ENCODE data around the gene URM1. TPM values are rescaled to one million over a fixed set of nuclear protein-coding genes. Genes with fewer than 3 reads are reported as not detected.

URM1 gene
- total RNA-seq, 3 donors from 2014 or later, result 49.3 to 57.9 (median 51.8) TPM

DNA sequence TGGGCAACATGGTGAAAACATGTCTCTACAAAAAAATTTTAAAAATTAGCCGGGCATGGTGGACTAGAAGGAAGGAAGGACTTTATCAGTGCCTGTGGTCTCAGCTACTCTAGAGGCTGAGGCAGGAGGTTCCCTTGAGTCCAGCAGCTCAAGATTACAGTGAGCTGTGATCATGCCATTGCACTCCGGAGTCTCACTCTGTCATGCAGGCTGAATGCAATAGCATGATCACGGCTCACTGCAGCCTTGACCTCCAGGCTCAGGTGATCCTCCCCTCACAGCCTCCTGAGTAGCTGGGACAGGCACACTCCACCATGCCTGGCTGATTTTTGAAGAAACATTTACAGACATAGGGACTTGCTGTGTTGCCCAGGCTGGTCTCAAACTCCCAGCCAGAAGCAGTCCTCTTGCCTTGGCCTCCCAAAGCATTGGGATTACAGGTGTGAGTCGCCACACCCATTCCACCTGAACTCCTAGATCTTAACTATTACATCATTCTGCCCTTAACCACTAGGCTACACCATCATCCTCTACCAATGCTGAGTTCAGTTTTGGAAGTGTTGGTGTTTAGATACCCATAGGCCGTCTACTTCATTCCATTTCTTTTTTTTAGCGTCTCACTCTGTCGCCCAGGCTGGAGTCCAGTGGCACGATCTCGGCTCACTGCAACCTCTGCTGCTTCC lies 2.0 kb upstream of the URM1 start:
- ATAC-seq, result no peak
- Histone ChIP-seq H3K4me1 (ENCODE audit: low read depth) (peaks cover 20% of the 10 kb centered on the region), H3K4me3 (no peak overlapping the region), H3K36me3 (ENCODE audit: low read depth) (no peaks in the 10 kb centered on the region), H3K9me3 (no peaks in the 10 kb centered on the region)
- no peak for DNase-seq
- TF ChIP-seq, protein P1, sequence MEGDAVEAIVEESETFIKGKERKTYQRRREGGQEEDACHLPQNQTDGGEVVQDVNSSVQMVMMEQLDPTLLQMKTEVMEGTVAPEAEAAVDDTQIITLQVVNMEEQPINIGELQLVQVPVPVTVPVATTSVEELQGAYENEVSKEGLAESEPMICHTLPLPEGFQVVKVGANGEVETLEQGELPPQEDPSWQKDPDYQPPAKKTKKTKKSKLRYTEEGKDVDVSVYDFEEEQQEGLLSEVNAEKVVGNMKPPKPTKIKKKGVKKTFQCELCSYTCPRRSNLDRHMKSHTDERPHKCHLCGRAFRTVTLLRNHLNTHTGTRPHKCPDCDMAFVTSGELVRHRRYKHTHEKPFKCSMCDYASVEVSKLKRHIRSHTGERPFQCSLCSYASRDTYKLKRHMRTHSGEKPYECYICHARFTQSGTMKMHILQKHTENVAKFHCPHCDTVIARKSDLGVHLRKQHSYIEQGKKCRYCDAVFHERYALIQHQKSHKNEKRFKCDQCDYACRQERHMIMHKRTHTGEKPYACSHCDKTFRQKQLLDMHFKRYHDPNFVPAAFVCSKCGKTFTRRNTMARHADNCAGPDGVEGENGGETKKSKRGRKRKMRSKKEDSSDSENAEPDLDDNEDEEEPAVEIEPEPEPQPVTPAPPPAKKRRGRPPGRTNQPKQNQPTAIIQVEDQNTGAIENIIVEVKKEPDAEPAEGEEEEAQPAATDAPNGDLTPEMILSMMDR (IDR thresholded peaks at IDR 0.05), result no peak
- intact Hi-C loops (cut with DNase I, micrococcal nuclease), result no loop called here

DNA sequence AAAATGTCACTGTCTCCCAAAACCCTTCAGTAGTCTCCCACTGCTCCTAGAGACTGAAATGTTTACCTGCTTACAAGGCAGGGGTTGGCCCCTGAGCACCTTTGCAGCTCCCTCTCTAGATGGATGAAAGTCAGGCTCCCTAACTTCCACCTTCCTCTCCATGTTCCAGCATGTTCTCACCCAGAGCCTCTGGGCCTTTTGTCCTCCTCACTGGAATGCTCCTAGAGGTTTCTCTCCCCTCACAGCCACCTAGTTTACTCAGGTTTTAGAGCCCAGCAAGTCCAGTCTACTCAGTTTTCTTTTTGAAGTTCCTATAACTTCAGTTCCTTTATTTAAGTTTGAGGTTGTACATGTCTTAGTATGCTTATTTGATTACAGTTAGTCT lies 815 bp upstream of the URM1 start:
- Histone ChIP-seq H3K4me1 (ENCODE audit: low read depth) (peaks cover 14% of the 10 kb centered on the region), H3K9me3 (no peaks in the 10 kb centered on the region), H3K4me3 (no peak overlapping the region), H3K36me3 (ENCODE audit: low read depth) (no peaks in the 10 kb centered on the region)
- TF ChIP-seq, protein P1 (IDR thresholded peaks at IDR 0.05), result no peak
- intact Hi-C loops (cut with DNase I, micrococcal nuclease), result no loop called here
- DNase-seq (no peak), ATAC-seq (no peak)

DNA sequence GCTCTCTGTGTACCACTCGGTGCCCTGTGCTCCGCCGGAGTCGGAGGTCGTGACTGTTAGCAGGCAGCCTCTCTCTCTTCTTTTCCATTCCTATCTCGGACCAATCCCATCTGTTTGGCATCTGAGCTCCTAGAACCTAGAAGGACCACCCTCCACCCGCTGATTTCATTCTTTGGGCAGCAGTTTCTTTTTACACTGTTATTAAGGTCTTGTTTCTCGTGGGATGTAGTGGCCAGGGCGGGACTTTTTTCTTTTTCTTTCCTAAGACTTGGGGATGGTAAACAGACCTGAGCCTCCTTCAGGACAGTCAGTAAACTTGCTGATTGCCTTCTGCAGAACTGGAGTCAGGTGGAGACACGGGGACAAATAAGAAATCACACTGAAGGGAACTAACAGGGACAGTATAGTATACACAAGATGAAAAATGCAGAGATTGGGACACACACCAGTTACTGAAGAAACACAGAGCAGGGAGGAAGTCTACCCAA lies 500 bp downstream of the URM1 start:
- H3K4me1 ChIP-seq (ENCODE audit: low read depth), result peaks cover 14% of the 10 kb centered on the region
- H3K36me3 ChIP-seq (ENCODE audit: low read depth), result no peaks in the 10 kb centered on the region
- intact Hi-C loops (cut with DNase I, micrococcal nuclease), result no loop called here
- H3K4me3 ChIP-seq, result peak overlapping the region; percentile 80
- TF ChIP-seq, protein P1 (IDR thresholded peaks at IDR 0.05), result no peak
- DNase-seq (no peak), ATAC-seq (no peak)
- H3K9me3 ChIP-seq, result no peaks in the 10 kb centered on the region

DNA sequence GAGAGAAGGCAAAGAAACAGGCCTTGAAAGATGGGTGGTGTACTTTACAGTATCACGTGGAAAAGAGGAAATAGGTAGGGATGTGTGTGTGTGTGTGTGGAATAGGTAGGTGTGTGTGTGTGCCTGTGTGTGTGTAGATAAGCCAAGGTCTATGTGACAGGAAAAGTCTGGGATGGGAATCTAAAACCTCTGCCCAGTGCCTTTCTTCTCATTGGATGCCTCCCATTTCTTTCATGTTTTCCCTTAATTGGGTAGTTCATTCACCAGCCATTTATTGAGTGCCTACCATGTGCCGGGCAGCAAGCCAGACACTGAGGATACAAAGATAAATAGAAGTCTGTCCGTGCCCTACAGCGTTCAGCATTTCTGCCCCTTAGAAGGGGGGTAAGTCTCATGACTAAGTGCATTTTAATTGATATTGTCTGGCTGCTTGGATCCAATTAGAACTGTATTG lies 1.0 kb downstream of the URM1 start:
- ATAC-seq (peak; percentile 61), DNase-seq (peak in 1 of 3 donors; percentile 38)
- Histone ChIP-seq H3K9me3 (no peaks in the 10 kb centered on the region), H3K4me1 (ENCODE audit: low read depth) (peaks cover 14% of the 10 kb centered on the region), H3K36me3 (ENCODE audit: low read depth) (no peaks in the 10 kb centered on the region), H3K4me3 (no peak overlapping the region)
- TF ChIP-seq, protein P1 (IDR thresholded peaks at IDR 0.05), result no peak
- intact Hi-C loops (cut with DNase I, micrococcal nuclease), result no loop called here

DNA sequence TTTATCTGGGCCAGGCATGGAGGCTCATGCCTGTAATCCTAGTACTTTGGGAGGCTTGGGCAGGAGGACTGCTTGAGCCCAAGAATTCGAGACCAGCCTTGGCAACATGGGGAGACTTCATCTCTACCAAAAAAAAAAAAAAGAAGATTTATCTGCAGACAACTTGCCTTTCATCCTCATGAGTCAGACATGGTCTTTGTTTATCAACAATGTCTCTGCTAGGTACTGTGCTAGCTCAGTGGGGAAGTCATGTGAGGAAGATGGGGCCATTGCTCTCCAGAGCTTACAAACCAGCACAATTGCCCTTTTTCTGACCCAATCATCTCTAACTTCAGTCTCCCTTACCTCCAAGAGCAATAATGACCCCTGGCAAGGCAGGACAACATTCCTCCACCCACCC lies 1.6 kb downstream of the URM1 start:
- ATAC-seq, result no peak
- H3K4me3 ChIP-seq, result no peak overlapping the region
- peaks cover 14% of the 10 kb centered on the region for H3K4me1 ChIP-seq (ENCODE audit: low read depth)
- no peaks in the 10 kb centered on the region for H3K9me3 ChIP-seq
- TF ChIP-seq, protein P1 (IDR thresholded peaks at IDR 0.05), result no peak
- H3K36me3 ChIP-seq (ENCODE audit: low read depth), result no peaks in the 10 kb centered on the region
- no peak for DNase-seq
- intact Hi-C loops (cut with DNase I, micrococcal nuclease), result no loop called here

All from mucosa of descending colon (tissue), 3 donors.